B cell (primary cell): ENCODE data around the gene A1BG.

Experiments
- EZH2 ChIP-seq: IDR thresholded peaks from 2 replicates; pipeline ENCODE4 v1.6.1; 2012; ENCODE audit warnings: borderline replicate concordance, low read depth, mild to moderate bottlenecking, moderate library complexity, low read length; ENCODE audit not compliant: insufficient read depth, poor library complexity, severe bottlenecking
- TF ChIP-seq, protein P1 (sequence below): fragments of 200-600 bp; IDR thresholded peaks from one replicate; pipeline ENCODE4 v1.8.0; 2022; ENCODE audit warnings: antibody characterized with exemption, mild to moderate bottlenecking

DNA sequence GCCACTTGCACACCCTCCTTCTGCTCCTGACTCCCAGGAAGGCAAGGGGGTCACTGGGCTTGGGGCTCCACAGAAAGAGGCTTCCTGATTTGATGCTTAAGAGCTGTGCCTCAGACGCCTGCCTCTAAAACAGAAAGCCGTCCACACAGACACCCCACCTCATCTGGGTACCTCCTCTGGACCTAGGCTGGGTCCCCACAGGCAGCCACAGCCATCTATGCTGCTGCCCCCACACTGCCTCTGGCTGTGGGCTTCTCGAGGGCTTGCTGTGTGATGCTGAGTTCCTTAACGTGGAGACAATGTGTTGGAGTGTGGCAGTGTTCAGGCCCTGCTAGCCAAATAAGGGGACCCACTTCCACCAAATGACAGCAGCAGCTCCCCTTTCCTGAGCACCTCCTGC, 35.0 kb downstream of the A1BG start:
- TF ChIP-seq, protein P1, sequence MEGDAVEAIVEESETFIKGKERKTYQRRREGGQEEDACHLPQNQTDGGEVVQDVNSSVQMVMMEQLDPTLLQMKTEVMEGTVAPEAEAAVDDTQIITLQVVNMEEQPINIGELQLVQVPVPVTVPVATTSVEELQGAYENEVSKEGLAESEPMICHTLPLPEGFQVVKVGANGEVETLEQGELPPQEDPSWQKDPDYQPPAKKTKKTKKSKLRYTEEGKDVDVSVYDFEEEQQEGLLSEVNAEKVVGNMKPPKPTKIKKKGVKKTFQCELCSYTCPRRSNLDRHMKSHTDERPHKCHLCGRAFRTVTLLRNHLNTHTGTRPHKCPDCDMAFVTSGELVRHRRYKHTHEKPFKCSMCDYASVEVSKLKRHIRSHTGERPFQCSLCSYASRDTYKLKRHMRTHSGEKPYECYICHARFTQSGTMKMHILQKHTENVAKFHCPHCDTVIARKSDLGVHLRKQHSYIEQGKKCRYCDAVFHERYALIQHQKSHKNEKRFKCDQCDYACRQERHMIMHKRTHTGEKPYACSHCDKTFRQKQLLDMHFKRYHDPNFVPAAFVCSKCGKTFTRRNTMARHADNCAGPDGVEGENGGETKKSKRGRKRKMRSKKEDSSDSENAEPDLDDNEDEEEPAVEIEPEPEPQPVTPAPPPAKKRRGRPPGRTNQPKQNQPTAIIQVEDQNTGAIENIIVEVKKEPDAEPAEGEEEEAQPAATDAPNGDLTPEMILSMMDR = no peak
- no peak for TF ChIP-seq EZH2
